ENCODE measurements around the gene TBPL2. TPM values are rescaled to one million over a fixed set of nuclear protein-coding genes. Genes with fewer than 3 reads are reported as not detected.
"Not testable (repeated sequence)": the region's sequence is repeated elsewhere in the genome, so short reads cannot be mapped to it uniquely, and the experiment has no call there.

TBPL2 gene
- total RNA-seq, 1 donor from 2014 or later = not detected

- no peak overlapping the region for H3K4me3 ChIP-seq
- no peaks in the 10 kb centered on the region for H3K27me3 ChIP-seq
- intact Hi-C loops (cut with DNase I) = no loop called here
- no peaks in the 10 kb centered on the region for H3K4me1 ChIP-seq
- ATAC-seq (no peak), DNase-seq (no peak)
- H3K27ac ChIP-seq = no peak overlapping the region
- no peaks in the 10 kb centered on the region for H3K36me3 ChIP-seq
- no peak for TF ChIP-seq CTCF (IDR thresholded peaks at IDR 0.05)
- no peaks in the 10 kb centered on the region for H3K9me3 ChIP-seq
Observed at GRCh38 chr14:55473786-55474185, 33.4 kb upstream of the TBPL2 start.

- TF ChIP-seq CTCF (IDR thresholded peaks at IDR 0.05) = no peak
- H3K27ac ChIP-seq = no peak overlapping the region
- no peaks in the 10 kb centered on the region for H3K36me3 ChIP-seq
- H3K4me1 ChIP-seq = no peaks in the 10 kb centered on the region
- no peak overlapping the region for H3K4me3 ChIP-seq
- ATAC-seq = peak; percentile 55
- H3K9me3 ChIP-seq = no peaks in the 10 kb centered on the region
- DNase-seq = no peak
- intact Hi-C loops (cut with DNase I) = no loop called here
- H3K27me3 ChIP-seq = no peaks in the 10 kb centered on the region
Observed at GRCh38 chr14:55470025-55470424, 29.6 kb upstream of the TBPL2 start.

- intact Hi-C loops (cut with DNase I) = no loop called here
- no peak for ATAC-seq
Observed at GRCh38 chr14:55467307-55467706, 26.9 kb upstream of the TBPL2 start.

GRCh38 chr14:55458800-55459515 is 18.5 kb upstream of the TBPL2 start:
- H3K4me1 ChIP-seq = peaks cover 10% of the 10 kb centered on the region
- no peak overlapping the region for H3K27ac ChIP-seq
- no peaks in the 10 kb centered on the region for H3K36me3 ChIP-seq
- no peaks in the 10 kb centered on the region for H3K9me3 ChIP-seq
- peak; percentile 36 for ATAC-seq
- H3K27me3 ChIP-seq = no peaks in the 10 kb centered on the region
- no peak overlapping the region for H3K4me3 ChIP-seq
- DNase-seq = no peak
- intact Hi-C loops (cut with DNase I) = no loop called here
- no peak for TF ChIP-seq CTCF (IDR thresholded peaks at IDR 0.05)

More at GRCh38 chr14:55467307-55467706, 26.9 kb upstream of the TBPL2 start:
- Histone ChIP-seq H3K4me3 (no peak overlapping the region), H3K27me3 (no peaks in the 10 kb centered on the region), H3K9me3 (no peaks in the 10 kb centered on the region), H3K4me1 (no peaks in the 10 kb centered on the region), H3K27ac (no peak overlapping the region), H3K36me3 (no peaks in the 10 kb centered on the region)
- no peak for TF ChIP-seq CTCF (IDR thresholded peaks at IDR 0.05)
- no peak for DNase-seq

- peaks cover 11% of the 10 kb centered on the region for H3K4me1 ChIP-seq
- DNase-seq (no peak), ATAC-seq (no peak)
- H3K36me3 ChIP-seq = no peaks in the 10 kb centered on the region
- H3K27ac ChIP-seq = no peak overlapping the region
- intact Hi-C loops (cut with DNase I) = no loop called here
- no peak overlapping the region for H3K4me3 ChIP-seq
- no peaks in the 10 kb centered on the region for H3K27me3 ChIP-seq
- H3K9me3 ChIP-seq = no peaks in the 10 kb centered on the region
- no peak for TF ChIP-seq CTCF (IDR thresholded peaks at IDR 0.05)
Observed at GRCh38 chr14:55457496-55457895, 17.1 kb upstream of the TBPL2 start.

- H3K36me3 ChIP-seq; H3K4me3 ChIP-seq; H3K9me3 ChIP-seq; intact Hi-C loops (cut with DNase I); H3K27me3 ChIP-seq; DNase-seq; H3K27ac ChIP-seq; ATAC-seq: not testable (repeated sequence)
- peaks cover 11% of the 10 kb centered on the region for H3K4me1 ChIP-seq
Observed at GRCh38 chr14:55456411-55456810, 16.0 kb upstream of the TBPL2 start.
